Frontal cortex (tissue), 4 donors: ENCODE results near the gene PEPD. TPM values are rescaled to one million over a fixed set of nuclear protein-coding genes. Genes with fewer than 3 reads are reported as not detected.
A peak's percentile ranks its signal among the peaks of the same experiment; 100 is the strongest.

ENCODE experiments used
- DNase-seq, 2 donors: peaks; one replicate each; pipeline ENCODE4 v3.0.0; 2012; ENCODE audit warnings: low spot score in 2 of 2
- FAIRE-seq: peaks from 2 replicates; lab custom pipeline; 2012; peaks lifted over from hg19 to GRCh38; lab: Jason Lieb, UNC
- total RNA-seq: library from RNA; depleted of rRNA; stranded (reverse); fragments of >200 nt; gene quantifications from one replicate; pipeline ENCODE4 v1.2.3, GENCODE V29; 2014
- donor health status: control.
- donor health status: control.
- donor health status: control.

PEPD gene
- total RNA-seq, 1 donor from 2014 or later, result 28.1 TPM

DNA sequence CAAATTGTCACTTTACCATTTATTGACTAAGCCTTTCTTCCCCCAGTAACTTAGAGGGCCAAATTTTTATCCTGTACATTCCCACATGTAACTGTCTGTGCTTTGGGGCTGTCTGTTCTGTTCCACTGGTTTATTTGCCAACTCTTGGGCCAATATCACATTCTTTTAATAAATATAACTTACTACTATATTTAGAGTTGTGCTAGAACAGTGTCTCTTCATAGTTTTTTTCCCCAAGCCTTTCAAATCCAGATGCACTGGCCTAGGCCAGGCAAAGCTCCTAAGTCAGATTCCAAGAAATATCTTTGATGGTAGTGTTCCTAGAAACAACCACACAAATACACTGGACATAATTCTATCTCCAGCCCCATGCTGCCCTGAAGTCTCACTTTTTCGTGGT lies 164.0 kb downstream of the PEPD start:
- no peak for FAIRE-seq
- DNase-seq, result no peak

DNA sequence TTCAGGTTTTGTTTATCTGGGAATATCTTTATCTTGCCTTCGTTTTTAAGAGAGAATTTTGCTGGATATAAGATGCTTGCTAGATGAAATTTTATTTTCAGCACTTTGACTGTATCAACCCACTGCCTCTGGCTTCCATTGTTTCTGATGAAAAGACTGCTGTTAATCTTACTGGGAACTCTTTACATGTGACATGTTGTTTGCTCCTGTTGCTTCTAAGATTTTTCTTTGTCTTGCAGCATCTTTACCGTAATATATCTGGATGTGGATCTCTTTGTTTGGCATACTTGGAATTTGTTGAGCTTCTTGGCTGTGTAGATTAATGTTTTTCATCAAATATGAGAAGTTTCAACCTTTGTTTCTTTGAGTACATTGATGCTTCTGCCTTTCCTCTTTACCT lies 166.1 kb downstream of the PEPD start:
- DNase-seq (no peak), FAIRE-seq (no peak)

DNA sequence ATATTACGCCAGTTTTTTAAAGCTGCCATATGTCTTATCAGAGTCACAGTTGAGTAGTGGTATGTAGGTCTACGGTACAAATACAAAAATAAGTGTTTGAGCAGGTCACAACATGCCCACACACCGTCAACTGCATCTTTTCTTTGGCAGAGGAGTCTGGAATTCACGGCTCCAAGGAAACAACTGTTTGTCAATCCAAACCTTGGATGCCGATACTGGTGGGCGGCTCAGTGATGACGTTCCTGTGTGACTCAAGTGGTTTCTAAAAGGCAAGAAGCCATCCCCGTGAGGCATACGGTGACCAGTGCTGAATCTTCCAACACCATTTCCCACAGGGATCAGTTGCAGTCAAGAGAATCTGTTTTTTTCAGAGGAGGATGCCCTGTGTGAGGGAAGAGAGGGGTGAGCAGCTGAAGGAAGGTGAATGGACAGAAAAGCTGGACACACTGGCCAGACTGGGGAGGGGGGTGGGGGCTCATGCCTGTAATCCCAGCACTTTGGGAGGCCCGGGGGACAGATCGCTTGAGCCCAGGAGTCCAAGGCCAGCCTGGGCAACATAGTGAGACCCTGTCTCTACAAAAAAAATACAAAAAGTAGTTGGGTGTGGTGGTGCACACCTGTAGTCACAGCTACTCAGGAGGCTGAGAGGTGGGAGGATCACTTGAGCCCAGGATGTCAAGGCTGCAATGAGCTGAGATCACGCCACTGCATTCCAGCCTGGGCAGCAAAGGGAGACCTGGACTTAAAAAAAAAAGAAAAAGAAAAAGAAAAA lies 170.9 kb downstream of the PEPD start:
- FAIRE-seq, result no peak
- no peak for DNase-seq

DNA sequence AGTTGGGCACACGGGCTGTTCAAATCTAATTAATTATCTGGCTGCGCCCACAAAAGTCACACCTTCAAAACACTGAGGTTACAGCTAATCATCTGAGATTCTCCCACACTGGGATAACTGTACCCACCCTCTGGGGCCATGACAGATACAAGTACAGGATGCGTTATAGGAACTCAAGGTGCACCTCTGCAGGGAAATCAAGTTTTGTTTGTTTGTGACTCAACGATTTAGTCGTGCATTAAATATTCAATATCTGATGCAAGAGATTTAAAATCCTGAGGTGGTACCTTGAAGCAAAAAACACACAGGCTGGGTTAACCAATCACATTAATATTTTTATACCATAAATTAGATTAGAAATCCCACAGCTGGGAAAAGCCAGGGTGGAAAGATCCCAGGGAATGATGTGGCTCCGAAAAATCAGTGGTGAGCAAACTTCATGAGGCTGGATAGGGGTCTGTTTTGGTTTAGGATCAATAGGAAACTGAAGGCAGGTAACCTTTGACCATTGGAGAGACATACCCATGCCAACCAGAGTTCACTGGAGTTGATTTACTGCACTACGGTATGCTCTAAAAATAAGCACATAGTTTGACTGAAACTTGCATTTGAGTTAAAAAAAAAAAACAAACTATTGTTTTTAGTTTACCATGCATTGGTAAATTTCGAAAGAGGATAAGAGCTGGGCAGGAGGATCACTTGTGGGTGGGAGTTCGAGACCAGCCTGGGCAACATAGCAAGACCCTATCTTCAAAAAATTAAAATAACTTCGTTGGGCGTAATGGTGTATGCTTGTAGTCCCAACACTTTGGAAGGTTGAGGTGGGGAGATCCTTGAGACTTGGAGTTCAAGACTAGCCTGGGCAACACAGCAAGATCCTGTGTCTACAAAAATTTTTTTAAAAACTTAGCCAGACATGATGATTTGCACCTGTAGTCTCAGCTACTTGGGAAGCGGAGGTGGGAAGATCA lies 172.0 kb downstream of the PEPD start:
- no peak for DNase-seq
- no peak for FAIRE-seq

DNA sequence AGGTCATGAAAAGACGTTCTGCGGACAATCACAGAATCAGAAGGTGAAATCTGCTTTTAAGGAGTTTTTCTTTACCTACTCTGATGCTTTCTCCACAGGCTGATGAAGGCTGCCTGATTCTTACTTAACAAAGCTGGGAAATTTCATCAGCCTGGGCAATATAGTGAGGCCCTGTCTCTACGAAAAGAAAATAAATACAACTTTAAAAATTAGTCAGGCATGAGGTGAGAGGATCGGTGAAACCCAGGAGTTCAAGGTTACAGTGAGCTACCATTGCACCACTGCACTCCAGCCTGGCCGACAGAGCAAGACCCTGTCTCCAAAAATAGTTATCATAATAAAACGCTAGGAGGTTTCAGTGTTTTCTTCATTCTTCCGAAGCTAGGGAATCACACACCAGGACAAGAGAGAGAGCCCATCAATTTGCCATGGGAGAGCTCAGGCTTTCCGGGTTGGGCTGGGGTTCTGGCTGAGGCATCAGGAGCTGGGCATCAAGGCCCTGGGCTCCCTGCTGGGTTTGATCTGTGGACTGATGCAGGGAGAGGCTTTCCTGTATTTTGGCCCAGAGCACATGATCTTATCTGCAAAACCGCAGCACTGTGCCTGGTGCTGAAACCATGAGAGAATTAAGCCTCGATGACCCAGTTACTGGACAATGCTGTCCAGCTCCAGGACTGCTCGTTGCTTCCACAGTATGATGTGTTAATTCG lies 173.1 kb downstream of the PEPD start:
- DNase-seq (no peak), FAIRE-seq (no peak)

DNA sequence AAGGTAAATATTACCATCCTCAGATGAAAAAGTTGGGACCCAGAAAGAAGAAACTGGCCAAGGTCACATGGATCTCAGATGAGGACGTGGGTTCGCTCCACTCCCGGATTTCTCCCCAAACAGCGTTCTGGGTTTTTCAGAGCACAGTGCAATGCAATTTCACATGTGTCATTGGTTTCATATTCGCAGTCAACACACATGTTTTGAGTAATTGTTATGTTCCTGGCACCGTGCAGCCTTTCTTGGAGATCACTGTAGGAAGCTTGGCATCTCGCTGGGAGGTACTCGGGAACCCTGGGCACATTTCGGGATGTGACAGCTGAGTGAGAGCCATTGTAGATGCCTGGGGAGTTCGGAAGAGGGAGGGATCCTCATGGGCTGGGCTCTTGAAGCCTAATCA lies 174.3 kb downstream of the PEPD start:
- DNase-seq (no peak), FAIRE-seq (no peak)

DNA sequence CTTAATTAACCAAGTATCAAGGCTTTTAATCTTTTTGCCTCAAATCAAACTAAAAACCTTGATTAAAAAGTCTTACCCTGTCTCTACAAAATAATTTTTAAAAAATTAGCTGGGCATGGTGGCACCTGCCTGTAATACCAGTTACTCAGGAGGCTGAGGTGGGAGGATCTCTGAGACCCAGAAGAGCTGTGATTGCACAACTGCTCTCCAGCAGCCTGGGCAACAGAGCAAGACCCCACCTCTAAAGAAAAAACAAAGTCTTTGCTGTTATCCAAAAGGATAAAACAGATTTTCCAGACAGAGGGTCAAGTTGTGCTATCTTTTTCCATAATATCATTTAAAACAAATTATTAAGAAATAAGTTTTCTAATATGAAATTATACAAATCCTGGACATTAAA lies 174.9 kb downstream of the PEPD start:
- FAIRE-seq (no peak), DNase-seq (no peak)

DNA sequence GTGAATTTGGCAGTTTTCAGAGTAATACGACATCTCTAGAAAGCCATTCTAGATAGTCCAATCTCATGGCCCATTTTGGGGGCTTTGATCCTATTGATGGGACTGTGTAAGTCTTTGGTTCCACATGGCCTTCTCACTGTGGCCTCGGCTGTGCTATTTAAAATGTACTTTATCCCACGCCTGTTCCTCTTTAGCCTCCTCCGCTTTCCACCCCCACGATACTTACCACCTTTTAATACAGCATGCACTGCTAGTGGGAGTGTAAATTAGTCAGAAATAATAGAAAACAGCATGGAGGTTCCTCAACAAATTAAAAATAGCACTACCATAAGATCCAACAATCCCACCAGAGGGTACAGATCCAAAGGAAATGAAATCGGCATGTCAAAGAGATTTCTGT lies 176.4 kb downstream of the PEPD start:
- FAIRE-seq (no peak), DNase-seq (no peak)

DNA sequence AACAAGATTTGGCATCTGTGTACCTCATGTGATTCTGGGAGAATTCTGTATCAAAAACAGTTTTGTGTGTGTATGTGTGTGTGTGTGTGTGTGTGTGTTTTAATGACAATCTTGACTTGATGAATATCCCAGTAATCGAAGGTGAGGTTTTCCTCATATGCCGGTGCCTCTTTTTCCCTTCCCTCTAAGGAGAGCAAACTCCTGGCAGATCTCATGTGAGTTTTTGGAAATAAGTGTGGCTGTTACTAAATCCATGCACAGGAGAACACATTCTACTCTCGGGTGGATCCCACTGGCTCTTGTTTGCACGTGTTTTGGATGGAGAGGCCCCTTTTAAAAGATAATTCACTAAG lies 177.0 kb downstream of the PEPD start:
- no peak for FAIRE-seq
- DNase-seq, result no peak

DNA sequence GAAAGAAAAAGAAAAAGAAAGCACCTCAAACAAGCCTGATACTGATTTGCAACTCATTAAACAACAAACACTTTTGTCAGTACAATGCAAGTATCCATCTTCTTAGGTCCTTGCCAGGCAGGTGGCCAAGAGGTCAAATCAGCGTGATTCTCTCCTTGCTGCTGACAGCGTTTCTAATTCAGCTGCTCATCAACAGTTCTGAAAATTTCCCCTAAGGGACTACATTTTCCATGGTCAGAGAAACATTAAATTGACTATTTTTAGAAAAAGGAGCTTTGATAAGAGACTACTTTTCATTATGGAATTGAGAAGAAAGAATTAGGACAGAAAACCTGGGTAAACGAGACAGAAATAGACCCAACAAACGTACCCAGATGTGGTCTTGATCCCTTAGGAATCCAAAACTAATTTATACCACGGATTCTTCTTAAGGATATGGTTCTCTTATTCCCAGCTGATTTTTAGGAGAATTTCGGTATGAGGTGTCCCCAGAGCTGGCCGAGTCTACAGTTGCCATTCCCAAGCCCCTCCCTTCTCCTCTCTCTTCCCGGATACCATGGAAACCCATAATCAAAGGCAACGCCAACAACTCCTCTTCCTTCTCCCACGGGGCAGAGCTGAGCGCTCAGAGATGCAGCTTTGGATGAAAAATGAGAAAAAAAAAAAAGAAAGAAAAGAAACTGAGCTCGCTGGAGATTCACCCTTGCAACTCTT lies 177.6 kb downstream of the PEPD start:
- FAIRE-seq (no peak), DNase-seq (peak in 1 of 2 donors; percentile 37)

DNA sequence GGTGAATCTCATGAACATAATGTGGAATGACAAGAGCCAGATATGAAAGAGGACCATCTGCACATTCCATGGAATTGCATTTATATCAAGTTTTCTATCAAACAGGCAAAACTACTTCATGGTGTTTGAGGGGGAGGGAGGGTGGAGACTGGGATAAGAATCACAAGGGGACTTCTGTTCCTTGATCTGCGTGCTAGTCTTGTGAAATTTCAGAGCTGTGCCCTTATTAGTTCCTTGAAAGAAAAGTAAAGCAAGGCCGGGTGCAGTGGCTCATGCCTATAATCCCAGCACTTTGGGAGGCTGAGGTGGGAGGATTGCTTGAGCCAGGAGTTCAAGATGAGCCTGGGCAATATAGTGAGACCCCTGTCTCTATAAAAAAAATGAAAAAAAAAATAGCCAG lies 178.3 kb downstream of the PEPD start:
- FAIRE-seq (no peak), DNase-seq (no peak)

DNA sequence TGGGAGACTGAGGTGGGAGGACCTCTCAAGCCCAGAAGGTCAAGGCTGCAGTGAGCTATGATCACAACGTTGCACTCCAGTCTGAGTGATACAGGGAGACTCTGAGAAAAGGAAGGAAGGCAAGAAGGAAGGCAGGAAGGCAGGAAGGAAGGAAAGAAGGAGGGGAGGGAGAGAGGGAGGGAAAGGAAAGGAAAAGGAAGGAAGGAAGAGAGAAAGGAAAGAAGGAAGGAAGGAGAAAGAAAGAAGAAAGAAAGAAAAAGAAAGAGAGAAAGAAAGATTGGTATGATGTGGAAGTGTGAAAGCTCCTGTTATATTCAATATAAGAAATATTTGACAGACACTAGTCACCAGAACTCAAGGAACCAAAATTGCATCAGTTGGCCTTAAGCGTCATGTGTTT lies 180.6 kb downstream of the PEPD start:
- DNase-seq, result no peak
- no peak for FAIRE-seq

DNA sequence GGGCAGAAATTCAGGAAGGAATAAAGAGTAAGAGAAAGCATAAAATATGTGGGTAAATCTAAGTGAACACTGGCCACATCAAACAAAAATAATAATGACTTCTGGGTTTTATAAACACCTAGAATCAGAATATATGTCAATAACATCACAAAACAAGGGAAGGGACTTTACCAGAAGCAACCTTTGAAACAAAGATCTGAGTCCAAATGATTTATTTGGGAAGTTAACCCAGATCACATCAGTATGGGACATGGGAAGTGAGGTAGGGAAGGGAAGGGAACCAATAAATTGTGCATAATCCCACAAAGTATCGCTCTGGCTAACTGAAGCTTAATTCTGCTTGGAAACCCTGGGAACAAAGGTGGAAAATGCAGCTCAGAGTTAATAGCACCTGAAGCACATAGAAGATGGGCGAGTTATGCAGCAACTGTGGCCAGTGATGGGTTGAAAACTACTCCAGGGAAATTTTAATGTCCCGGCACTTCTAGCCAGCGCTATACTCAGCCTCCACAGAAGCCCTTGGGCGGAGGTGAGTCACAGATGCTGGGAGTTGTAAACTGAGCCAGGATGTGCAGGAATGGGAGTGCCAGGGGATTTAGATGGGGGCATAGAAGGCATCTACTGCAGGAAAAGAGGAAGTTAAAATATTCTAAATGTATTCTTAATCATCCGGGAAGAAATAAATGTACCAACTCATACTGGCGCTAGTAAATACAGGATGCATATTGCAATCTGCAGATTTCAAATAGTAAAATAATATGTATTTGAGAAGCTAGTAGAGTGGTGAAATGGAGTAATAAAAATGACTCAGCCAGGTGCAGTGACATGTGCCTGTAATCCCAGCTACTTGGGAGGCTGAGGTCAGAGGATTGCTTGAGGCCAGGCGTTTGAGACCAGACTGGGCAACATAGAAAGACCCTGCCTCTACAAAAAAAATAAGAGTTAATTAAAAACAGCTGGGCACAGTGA lies 182.3 kb downstream of the PEPD start:
- DNase-seq (no peak), FAIRE-seq (no peak)

Other genes starting within 250 kb of the PEPD start
- 1.6 TPM for gene CEBPA, start 219.3 kb downstream of the PEPD start, total RNA-seq
- 54.6 TPM for gene CEBPG, start 148.1 kb downstream of the PEPD start, total RNA-seq
- 5.3 TPM for gene CHST8, start 100.2 kb upstream of the PEPD start, total RNA-seq